Skin of body (tissue), 2 donors: ENCODE data around the gene CCL25. TPM values are rescaled to one million over a fixed set of nuclear protein-coding genes. Genes with fewer than 3 reads are reported as not detected.
"Not testable (repeated sequence)": the region's sequence is repeated elsewhere in the genome, so short reads cannot be mapped to it uniquely, and the experiment has no call there.

Experiments
- DNase-seq: peaks from one replicate; lab custom pipeline; 2025; lab: John Stamatoyannopoulos, UW
- total RNA-seq: library from RNA; depleted of rRNA; stranded (reverse); fragments of >200 nt; gene quantifications from one replicate; pipeline ENCODE4 v1.2.3, GENCODE V29; 2014

Gene CCL25
- total RNA-seq, 1 donor from 2014 or later = 0.39 TPM

DNA sequence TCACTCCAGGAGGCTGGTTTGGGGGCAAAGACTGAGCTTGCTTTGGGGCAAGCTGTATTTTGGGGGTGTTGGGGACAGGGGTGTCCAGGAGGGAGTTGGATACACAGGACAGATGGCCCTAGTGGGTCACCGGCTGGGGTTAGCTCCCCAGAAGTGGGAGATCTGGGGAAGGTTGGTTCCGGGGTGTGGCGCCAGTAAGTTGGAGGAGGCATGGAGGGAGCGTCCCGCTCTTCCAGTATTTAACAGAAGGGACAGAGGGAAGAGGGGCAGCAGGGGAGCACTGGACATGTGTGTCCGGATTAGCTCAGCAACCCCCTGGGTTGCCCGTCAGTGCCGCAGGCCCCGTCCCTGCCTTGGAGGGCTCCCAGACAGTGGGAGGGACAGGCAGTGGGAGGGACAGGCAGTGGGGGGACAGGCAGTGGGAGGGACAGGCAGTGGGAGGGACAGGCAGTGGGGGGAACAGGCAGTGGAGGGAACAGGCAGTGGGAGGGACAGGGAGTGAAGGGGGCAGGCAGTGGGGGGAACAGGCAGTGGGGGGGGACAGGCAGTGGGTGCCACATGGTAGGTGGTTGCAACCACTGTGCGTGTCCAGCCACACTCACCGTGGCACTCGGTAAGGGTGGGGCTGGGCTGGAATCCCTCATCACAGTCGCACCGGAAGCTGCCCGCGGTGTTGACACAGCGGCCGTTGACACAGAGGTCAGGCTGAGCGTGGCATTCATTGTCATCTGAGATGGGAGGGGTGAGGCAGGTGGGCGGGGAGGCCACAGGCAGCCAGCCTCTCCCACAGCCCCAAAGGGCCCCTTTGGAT, 33.2 kb downstream of the CCL25 start:
- DNase-seq = no peak

DNA sequence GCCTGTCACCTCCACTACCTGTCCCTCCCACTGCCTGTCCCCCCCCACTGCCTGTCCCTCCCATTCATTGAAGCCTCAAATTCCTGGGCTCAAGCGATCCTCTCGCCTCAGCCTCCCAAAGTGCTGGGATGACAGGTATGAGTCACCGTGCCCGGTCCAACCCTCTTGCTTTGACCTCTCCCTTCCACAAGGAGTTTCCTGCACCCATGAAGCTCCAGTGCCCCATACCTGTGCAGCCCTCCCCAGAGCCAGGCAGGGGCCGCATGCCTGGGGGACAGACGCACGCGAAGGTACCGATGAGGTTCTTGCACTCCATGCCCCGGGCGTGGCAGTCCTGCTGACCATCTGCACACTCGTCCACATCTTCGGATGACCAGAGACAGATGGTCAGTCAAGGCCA, 34.3 kb downstream of the CCL25 start:
- no peak for DNase-seq

DNA sequence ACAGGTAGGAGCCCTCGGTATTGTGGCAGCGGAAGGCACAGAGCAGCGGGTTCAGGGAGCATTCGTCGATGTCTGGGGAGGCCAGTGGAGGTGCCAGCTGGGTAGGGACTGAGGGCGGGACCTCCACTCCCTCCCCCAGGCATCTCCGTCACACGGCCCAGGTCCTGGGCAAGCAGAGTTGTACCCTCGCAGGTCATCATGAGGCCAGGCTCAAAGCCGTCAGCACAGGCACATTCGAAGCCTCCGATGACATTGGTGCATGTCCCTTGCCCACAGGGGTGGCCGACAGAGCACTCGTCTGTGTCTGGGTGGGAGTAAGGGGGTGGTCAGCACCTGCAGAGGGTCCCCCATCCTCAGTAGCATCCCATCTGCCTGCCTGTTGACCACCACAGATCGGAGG, 35.3 kb downstream of the CCL25 start:
- DNase-seq = no peak

DNA sequence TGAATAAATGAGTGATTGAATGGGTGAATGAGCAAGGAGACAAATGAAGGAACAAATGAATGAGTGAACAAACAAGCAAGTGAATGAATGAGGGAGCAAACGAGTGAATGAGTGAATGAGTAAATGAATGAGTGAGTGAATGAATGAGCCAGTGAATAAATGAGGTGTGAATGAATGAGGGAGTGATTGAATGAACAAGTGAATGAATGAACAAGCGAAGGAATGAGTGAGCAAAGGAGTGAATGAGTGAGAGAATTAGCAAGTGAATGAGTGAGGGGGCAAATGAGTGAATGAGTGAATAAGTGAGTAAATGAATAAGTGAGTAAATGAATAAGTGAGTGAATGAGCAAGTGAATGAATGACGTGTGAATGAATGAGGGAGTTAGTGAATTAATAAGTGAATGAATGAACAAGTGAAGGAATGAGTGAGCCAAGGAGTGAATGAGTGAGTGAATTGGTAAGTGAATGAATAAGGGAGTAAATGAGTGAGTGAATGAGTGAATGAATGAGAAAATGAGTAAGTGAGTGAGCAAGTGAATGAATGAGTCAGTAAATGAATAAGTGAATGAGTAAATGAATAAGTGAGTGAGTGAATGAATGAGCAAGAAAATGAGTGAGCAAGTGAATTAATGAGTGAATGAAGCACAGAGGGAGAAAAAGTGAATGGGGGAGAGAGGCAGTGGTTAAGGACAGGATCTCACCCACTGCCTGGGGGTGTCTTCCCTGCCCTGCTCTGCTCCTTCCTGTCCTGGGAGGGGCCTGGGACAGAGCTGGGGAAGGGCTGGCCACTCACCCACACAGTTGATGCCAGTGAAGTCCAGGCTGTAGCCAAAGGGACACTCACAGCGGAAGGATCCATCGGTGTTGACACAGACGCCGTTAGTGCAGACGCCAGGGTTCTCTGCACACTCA, 36.4 kb downstream of the CCL25 start:
- no peak for DNase-seq

DNA sequence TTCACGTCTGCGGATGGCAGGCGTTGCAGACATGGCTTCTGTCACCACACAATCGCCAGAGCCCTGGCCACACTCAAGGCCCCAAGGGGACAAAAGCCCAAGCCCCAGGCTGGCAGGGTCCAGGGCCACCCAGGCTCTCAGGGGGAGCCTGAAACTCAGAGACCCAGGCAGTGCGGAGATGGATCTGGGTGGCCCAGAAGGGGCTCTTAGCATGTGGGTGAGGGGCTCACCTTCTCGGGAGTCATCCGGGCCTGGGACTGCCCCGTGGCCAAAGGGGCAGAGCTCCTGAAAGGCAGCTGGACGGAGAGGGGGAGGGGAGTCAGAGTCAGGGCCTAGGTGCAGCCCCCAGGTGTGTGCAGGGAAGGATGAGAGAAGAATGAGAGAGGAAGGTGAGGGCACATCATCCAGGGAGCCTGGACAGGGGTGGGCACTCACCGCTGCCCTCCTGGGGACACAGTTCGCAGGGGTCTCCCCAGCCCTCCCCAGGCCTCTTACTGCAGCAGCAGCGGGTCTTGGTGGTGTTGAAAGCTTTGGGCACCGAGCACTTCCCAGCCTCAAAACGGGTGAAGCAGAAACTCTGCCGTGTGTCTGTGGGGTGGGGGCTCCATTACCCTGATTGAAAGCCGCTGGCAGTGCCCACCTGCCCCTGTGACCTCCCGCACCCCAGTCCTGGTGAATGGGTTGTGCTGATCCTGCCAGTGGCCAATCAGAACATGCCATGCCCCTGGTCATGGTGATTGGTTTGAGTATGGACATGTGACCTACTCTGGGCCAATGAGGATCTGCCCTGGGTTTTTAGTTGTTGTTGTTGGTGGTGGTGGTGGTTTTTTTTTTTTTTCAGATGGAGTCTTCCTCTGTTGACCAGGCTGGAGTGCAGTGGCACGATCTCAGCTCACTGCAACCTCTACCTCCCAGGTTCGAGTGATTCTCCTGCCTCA, 37.4 kb downstream of the CCL25 start:
- DNase-seq = no peak

GRCh38 chr19:8090950-8091349, 38.4 kb downstream of the CCL25 start:
- no peak for DNase-seq

GRCh38 chr19:8093740-8094139, 41.2 kb downstream of the CCL25 start:
- DNase-seq = no peak

GRCh38 chr19:8094336-8094735, 41.8 kb downstream of the CCL25 start:
- DNase-seq = no peak

GRCh38 chr19:8095354-8095886, 42.9 kb downstream of the CCL25 start:
- no peak for DNase-seq

DNA sequence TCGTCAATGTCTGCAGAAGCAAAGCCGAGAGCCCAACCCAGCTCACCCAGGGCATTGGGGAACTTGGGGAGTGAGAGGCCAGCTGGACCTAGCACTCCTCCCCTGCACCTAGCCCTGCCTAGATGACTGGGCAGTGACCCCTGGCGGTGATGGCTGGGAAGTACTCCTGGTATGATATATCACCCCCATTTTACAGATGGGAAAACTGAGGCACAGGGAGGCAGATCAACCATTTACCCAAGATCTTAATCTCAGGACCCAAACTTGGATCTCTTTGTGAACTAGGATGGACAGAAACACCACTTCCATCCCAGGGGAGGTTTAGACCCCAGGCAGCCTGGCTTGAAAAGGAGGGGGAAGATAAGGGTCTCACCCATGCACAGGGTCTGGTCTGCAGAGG, 43.5 kb downstream of the CCL25 start:
- no peak for DNase-seq

- no peak for DNase-seq
Observed at GRCh38 chr19:8097198-8097597, 44.6 kb downstream of the CCL25 start.

DNA sequence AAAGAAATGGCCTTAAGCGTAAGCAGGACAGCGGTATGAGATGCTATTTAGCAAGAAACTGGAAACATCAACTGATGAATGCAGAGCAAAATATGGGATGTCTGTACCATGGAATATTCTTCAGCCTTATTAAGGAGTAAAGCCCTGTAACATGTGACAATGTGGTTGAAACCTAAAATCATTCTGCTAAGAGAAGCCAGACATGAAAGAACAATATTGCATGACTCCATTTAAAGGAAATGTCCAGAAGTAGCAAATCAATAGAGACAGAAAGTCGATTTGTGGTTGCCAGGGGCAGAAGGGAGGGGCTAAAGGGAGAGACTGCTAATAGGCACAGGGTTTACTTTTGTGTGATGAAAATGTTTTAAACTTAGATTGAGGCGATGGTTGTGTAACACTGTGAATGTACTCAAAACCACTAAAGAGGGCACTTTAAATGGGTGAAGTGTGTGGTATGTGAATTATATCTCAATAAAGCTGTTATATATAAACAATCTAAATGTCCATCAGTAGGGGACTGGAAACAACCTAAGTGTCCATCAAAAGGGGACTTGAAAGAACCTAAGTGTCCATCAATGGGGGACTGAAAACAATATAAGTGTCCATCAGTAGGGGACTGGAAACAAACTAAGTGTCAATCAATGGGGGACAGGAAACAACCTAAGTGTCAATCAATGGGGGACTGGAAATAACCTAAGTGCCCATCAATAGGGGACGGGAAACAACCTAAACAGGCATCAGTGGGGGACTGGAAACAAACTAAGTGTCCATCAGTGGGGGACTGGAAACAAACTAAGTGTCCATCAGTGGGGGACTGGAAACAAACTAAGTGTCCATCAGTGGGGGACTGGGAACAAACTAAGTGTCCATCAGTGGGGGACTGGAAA, 45.4 kb downstream of the CCL25 start:
- no peak for DNase-seq

- DNase-seq = no peak
Observed at GRCh38 chr19:8101311-8101710, 48.8 kb downstream of the CCL25 start.

DNA sequence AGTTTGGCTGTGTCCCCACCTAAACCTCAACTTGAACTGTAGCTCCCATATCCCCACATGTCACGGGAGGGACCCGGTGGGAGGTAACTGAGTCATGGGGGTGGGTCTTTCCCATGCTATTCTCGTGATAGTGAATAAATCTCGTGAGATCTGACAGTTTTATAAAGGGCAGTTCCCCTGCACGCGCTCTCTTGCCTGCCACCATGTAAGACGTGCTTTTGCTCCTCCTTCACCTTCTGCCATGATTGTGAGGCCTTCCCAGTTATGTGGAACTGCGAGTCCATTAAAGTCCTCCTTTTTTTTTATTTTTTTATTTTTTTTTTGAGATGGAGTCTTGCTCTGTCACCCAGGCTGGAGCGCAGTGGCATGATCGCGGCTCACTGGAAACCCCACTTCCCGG, 49.4 kb downstream of the CCL25 start:
- DNase-seq = not testable (repeated sequence)

DNA sequence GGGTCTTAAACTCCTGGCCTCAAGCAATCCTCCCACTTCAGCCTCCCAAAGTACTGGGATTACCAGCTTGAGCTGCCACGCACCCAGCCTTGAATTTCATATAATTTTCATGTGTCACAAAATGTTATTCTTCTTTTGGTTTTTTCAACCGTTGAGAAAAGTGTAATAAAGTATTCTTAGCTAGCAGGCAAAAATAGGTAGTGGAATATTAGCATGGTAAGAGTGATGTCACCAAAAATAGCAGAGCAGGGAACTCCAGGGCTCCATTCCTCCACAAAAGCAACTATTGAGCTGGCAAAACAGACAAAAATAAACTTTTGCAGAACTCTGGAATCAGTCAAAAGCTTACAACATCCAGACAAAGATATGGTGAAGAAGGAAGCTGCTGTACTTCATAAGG, 52.9 kb downstream of the CCL25 start:
- DNase-seq = no peak

DNA sequence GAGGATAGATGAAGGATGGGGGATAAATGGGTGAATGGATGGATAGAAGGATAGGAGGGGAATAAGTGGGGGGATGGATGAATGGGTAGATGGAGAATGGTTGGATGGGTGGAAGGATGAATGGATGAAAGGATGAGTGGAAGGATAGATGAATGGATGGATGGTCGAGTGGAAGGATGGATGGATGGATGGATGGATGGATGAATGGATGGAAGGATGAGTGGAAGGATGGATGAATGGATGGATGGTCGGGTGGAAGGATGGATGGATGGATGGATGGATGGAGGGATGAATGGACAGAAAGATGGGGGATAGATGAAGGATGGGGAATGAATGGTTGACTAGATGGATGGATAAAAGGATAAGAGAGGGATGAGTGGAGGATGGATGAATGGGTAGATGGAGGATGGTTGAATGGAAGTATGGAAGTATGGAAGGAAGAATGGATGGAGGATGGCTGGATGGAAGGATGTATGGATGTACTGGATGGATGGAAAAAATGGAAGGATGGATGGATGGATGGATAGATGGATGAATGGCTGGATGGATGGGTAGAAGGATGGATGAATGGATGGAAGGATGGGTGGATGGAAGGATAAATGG, 54.8 kb downstream of the CCL25 start:
- DNase-seq = no peak

DNA sequence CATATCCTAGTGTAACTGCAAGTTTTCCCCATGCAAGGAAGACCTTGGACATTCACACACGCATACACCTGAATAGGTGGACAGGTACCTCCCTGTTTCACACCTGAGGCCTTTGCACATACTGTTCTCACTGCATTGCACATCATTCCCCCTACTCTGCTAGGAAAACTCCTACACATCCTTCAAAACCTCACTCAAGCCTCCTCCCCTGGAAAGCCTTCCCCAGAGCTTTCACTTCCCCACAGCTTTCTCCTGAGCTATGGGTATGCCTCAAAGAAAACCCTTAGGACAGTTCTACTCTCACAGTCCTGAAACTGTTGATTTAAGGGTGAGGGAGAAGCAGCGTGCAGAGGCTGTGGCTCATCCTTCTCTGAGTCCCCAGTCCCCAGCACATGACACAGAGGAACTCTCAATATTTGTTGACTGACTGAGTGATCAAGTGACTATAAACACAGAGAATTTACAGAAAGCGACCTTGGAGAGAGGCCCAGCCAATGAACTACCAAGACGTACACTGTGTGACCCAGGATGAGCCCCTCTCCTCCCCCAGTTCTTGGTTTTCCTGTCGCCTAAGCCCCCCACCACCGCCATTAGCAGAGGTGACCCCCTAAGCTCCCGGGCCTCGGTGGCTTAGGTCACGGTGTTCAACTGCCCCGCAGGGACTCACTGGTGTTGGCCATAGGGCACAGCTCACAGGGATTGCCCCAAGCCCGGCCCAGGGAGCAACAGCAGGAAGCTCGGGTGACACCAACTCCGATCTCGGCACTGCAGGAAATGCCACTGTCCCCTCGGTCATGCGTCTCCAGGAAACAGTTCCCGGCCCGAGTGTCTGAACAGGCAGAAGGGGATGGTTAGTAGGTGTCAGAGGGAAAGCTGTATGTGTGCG, 56.2 kb downstream of the CCL25 start:
- no peak for DNase-seq

- DNase-seq = no peak
Observed at GRCh38 chr19:8109455-8109854, 56.9 kb downstream of the CCL25 start.
